GM15510 (cell line): ENCODE measurements around the gene GFAP.

ENCODE experiments used
- POLR2A ChIP-seq: IDR thresholded peaks from 3 replicates; pipeline ENCODE4 v1.6.1; 2011; ENCODE audit warnings: borderline replicate concordance; ENCODE audit not compliant: insufficient read length; ENCODE audit errors: extremely low read depth

GFAP gene

DNA sequence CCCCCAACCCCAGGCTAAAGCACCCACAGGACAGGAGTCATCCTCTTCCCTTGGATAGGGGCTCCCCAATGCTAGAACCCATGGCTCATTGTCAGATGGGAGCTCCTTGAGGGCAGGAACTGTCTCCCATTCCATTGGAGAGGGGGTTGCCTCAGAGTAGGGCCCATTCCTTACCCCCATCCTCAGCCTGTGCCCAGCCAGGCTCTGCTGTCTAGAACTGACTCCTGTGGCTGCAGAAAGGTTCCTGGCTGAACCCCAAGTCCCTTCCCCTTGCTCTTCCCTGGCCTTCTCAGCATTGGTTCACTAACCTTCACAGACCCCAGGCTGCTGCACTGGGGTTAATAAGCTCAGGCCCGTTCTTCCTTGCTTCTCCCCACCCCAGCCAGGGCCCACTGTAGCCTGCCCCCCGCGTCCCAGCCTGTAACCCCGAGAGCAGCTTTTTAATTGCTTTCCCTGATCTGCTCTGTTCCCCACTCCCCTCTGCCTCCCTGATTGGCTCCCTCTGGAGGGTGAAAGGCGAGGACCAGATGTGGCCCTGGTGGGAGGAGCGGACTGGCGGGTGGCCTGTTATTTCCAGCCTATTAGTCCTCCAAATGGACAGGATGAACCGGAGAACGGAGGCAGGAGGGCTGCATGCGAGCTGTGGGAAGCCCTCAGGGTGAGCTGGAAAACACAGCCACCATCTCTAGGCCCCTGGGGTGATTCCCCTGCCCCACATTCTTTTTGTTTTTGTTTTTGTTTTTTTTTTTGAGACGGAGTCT is 6.0 kb upstream of the GFAP start:
- no peak for TF ChIP-seq POLR2A

DNA sequence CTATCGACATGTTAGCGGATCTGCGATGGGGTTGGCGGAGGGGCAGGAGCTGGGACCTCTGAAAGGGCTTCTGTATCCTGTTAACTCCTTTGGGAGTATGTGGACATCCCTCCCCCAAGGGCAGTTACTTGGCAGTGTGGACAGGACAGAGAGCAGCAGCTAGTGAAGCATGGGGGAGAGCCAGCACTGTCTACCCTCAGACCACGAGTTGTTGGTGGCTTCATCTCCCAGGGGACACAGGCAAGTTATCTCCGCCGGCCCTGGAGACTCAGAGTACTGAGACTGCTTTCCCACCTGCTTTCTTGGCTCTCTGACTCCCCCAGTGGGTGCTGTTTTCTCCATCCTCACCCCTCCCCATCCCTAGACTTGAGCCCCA is 5.3 kb upstream of the GFAP start:
- no peak for TF ChIP-seq POLR2A

DNA sequence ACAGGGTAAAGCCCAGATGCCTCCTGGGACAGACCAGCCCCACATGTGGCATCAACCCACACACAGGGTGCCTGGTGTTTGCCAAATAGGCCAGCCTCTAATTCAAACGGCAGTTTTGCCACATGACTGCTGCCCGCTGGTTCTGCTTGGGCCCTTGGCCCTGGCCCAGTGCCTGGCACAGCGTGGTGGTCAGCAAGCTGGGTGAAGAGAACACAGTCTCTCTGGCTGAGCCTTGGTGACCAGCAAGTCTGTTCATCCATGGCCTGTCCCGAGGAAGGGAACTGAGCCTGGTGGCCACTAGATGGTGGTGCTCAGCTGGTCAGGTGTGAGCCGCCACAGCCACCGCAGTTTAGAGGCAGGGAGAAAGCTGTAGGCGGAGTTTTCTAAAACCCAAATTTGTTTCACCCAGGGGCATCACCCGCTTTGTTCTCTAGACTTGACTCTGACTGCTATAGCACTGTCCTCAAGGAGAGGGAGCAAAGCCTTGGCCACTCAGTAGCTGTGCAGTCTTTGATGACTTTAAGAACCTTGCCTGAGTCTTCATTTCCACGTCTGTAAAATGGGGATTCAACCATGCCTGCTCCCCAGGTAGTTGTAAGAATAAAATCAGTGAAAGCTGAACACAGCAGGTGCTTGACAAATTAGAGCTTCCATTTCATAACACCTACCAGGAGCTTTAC is 4.7 kb upstream of the GFAP start:
- TF ChIP-seq POLR2A = no peak

DNA sequence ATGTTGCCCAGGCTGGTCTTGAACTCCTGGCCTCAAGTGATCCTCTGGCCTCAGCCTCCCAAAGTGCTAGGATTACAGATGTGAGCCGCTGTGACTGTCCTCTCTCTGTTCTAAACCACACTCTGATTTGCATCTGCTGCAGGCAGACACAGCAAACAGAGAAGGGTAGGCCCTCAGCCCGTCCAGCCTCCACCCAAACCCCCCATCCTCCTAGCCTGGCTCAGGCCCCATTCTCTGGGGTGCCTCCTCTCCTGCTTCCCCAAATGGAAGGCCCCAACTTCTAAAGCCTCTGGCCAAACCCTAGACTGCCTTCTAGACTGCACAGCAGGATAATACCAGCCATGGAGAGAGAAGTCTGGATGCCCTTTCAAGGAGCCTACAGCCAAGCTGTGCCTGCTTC is 4.1 kb upstream of the GFAP start:
- TF ChIP-seq POLR2A = no peak

DNA sequence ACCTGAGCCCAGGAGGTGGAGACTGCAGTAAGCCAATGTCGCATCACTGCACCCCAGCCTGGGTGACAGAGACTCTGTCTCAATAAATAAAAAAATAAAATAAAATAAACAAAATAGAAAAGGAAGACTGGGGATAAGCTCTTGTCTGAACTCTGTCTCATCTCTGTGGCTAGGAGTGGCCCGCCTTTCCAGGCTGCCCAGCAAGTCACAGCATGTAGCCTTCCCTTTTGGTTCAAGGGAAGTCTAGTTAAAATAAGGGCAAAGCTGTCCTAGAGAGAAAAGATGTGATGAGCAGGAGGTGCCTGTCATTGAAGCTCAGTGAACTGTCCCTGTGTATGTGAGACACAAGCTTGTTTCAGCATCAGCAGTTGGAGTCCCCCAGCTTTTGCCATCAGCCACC is 2.7 kb upstream of the GFAP start:
- no peak for TF ChIP-seq POLR2A

DNA sequence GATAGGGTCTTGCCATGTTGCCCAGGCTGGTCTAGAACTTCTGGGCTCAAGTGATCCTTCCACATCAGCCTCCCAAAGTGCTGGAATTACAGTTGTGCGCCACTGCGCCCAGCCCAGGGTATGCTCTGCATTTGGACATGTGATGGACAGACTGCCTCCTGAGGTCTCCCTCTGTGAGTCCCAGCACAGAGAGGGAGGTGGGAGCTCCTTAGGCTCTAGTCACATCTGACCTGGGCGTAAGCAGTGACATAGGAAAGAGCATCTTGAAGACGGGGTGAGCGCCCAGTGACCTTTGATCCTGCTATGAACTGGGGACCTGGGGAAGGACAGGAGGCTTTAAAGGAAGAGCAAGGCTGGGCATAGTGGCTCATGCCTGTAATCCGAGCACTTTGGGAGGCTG is 2.2 kb upstream of the GFAP start:
- TF ChIP-seq POLR2A = no peak

DNA sequence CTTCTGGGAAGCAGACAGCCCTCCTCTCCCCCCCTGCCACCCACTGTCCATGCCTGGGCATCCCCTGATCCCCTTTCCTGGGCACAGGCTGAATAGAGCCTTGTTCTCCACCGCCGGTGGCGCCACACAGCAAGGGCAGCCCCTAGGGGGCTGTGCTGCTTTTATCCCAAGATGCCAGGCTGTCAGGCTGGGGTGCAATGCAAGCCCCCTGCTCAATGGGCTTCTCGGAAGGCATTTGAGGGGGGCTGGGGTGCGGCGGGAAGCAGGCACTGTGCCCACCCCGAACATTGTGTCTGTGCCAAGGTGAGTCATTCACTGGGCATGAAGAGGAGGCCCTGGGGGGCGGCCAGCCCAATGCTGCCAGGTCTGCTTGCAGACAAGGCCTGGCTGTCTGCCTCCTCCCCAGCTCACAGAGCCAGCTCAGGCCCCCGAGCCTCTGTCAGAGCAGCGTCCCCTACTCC is 1.5 kb upstream of the GFAP start:
- no peak for TF ChIP-seq POLR2A

DNA sequence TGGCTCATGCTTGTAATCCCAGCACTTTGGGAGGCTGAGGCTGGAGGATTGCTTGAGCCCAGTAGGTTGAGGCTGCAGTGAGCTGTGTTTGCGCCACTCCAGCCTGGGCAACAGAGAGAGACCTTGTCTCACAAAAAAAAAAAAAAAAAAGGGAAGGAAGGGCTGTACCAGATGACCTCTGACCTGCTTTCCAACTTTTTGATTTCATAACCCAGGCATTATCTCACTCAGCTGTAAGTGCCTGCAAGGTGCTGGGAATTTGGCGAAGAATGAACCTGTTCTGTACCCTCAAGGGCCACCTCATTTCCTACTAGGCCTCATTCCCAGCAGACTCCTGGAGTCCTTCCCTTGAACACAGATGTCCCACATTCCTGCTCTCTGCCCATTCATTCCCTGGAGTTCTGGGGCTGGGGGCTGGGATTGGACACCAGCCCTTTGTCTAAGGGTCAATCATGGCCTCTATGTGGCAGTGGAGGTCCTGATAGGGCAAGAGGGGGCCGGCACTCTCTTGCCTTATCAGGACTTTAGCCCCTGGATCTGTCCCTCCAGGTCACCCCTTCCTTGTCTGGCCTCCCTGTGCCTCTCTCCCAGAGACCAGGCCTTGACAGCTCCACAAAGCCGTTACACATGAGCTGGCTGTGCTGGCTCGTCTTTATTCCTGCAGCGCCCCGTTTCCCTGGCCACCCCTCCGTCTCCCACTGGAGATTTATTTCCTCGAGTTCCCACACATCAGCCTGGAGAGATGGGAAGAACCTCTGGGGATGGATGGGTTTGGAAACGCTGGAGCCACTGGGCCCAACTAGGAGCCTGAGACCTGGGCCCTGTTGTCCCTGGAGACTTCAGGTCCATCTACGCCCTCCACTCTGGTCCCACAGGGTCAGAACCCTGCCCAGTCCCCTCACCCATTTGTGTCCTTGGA is 821 bp upstream of the GFAP start:
- TF ChIP-seq POLR2A = no peak

DNA sequence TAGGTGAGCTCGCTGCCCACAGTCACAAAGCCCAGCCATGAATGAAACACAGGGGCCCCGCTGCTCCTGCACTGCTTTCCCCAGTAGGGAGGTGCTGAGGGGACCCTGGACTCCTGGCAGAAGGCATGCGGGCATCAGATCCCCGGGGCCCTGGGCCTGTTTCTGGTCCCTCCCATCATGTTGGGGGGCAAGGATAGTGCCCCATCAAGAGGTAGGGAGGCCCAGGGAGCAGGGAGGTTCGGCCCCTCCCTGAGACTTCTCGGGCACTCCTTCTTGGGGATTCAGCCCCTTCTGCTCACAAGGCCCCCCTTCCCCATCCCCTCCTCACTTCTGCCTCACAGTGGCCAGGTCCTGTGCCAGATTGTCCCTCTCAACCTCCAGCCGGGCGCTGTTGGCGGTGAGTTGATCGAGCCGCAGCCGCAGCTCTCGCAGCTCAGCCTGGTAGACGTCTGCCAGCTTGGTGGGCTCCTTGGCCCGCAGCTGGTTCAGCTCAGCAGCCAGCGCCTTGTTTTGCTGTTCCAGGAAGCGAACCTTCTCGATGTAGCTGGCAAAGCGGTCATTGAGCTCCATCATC is 515 bp downstream of the GFAP start:
- TF ChIP-seq POLR2A = no peak

DNA sequence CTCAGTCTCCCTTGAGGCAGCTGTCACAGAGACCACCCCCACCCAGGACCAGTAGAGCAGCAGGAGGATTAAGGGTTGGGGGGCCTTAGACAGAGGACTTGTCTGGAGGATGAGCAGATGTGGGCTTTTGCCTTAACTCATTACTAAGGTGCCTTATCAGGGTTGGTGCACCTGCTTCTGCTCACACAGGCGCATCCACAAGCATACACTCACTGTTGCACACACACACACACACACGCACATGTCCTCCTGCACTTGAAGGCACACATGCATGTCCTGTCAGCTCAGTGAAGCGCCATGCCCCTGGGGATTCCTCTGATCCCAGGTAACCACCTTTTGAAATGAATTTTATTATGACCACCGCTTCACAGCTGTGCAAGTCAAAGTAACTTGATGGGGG is 1.2 kb downstream of the GFAP start:
- TF ChIP-seq POLR2A = no peak

DNA sequence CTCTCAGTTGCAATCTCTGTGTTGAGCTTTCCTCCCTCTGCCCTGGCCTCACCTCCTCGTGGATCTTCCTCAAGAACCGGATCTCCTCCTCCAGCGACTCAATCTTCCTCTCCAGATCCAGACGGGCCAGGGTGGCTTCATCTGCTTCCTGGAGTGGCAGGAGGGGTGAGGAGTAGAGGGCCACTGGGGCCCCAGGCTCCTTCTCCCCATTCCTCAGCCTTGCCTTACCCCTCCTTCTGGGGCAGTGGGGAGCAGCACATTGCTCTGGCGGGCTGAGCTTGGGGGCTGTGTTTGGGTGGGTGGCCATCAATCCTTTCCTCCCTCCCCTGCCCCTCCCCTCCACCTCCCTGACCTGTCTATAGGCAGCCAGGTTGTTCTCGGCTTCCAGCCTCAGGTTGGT is 1.6 kb downstream of the GFAP start:
- TF ChIP-seq POLR2A = no peak

DNA sequence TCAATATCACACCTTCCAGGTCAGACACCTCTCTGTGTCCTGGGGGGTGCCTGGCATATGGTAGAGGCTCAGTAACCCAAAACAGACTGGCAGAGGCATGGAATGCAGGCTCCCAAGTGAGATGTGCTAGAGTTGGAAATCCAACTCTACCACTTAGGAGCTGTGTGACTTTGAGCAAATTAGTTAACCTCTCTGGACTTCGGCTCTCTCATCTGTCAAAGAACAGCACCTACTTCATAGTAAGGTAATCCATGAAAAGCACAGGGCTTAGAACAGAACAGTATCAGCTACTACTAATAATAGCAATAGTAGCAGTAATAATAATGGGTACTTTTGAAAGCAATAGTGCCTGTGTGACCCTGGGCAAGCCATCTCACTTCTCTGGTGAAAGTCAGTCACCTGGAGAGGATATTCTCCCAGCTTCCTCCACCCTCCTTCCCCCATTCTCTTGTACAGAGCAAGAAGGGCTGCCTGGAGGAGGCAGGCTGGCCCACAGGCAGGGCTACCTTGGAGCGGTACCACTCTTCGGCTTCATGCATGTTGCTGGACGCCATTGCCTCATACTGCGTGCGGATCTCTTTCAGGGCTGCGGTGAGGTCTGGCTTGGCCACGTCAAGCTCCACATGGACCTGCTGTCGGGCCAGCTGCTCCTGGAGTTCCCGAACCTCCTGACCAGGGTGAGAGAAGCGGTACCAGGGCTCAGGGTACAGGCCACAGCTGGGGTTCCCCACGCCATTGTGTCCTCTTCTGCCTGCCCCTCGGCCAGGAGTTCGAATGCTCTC is 2.3 kb downstream of the GFAP start:
- TF ChIP-seq POLR2A = no peak

DNA sequence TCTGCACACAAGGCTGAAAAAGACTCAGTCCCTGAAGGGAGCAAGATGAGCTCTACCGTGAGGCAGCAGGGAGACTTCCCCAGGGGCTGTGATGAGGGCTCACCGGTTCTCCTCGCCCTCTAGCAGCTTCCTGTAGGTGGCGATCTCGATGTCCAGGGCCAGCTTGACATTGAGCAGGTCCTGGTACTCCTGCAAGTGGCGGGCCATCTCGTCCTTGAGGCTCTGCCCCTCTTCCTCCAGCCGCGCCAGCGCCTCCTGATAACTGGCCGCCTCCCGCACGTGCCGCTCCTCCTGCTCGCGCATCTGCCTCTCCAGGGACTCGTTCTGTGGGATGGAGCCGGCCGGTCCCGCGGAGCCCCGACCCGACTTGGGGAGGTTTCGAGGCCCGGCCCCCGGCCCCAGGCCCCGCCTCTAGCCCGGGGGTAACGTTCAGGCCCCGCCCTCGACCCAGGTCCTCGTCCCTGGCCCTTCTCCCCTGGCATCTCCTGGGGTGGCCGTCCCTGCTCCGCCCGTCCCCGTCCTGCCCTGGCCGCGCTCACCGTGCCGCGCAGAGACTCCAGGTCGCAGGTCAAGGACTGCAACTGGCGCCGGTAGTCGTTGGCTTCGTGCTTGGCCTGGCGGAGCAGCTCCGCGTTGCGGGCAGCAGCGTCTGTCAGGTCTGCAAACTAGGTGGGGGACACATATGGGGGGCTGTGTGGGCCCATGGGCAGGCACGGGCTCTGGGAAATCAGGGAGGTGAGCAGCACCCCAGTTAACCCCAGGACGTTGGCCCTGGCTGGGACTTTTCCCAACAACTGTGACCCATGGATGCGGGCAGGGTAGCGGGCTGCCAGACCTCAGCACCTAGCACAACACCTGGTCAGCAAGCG is 3.9 kb downstream of the GFAP start:
- no peak for TF ChIP-seq POLR2A
